NB4 (cell line): ENCODE measurements around the gene ZSCAN1.

Experiments
- DNase-seq: peaks from one replicate; pipeline ENCODE4 v3.0.0; 2010; ENCODE audit warnings: low read depth
- H3K4me3 ChIP-seq: one replicate; pipeline ENCODE4 v1.5.1; 2011; ENCODE audit warnings: mild to moderate bottlenecking, low read depth, low read length, moderate library complexity
- MAX ChIP-seq: IDR thresholded peaks from 2 replicates; pipeline ENCODE4 v1.6.1; 2011; ENCODE audit warnings: low read depth, low read length
- MYC ChIP-seq: IDR thresholded peaks from 2 replicates; pipeline ENCODE4 v1.6.1; 2011; ENCODE audit warnings: low read depth, low read length
- POLR2A ChIP-seq: IDR thresholded peaks from 2 replicates; pipeline ENCODE4 v1.6.1; 2011; ENCODE audit warnings: mild to moderate bottlenecking; ENCODE audit not compliant: insufficient read length; ENCODE audit errors: extremely low read depth
- TF ChIP-seq, protein P1 (sequence below): IDR thresholded peaks from one replicate; pipeline ENCODE4 v1.5.1; 2012; ENCODE audit warnings: low read depth, low read length

ZSCAN1 gene

DNA sequence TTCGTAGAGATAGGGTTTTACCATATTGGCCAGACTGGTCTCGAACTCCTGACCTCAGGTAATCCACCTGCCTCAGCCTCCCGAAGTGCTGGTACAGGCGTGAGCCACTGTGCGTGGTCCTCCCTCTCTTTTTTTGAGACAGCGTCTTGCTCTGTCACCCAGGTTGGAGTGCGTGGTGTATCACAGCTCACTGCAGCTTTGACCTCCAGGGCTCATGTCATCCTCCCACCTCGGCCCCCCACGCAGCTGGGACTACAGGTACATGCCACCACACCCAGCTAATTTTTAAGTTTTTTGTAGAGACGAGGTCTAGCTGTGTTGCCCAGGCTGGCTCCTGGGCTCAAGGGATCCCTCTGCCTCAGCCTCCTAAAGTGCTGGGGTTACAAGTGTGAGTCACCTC, 46.0 kb downstream of the ZSCAN1 start:
- TF ChIP-seq, protein P1, sequence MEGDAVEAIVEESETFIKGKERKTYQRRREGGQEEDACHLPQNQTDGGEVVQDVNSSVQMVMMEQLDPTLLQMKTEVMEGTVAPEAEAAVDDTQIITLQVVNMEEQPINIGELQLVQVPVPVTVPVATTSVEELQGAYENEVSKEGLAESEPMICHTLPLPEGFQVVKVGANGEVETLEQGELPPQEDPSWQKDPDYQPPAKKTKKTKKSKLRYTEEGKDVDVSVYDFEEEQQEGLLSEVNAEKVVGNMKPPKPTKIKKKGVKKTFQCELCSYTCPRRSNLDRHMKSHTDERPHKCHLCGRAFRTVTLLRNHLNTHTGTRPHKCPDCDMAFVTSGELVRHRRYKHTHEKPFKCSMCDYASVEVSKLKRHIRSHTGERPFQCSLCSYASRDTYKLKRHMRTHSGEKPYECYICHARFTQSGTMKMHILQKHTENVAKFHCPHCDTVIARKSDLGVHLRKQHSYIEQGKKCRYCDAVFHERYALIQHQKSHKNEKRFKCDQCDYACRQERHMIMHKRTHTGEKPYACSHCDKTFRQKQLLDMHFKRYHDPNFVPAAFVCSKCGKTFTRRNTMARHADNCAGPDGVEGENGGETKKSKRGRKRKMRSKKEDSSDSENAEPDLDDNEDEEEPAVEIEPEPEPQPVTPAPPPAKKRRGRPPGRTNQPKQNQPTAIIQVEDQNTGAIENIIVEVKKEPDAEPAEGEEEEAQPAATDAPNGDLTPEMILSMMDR = no peak
- TF ChIP-seq MAX (no peak), POLR2A (no peak), MYC (no peak)
- DNase-seq = no peak
- no peak overlapping the region for H3K4me3 ChIP-seq

GRCh38 chr19:58083021-58083420, 49.2 kb downstream of the ZSCAN1 start:
- H3K4me3 ChIP-seq = no peak overlapping the region
- no peak for DNase-seq
- no peak for TF ChIP-seq MYC
- no peak for TF ChIP-seq POLR2A
- TF ChIP-seq, protein P1 = no peak
- no peak for TF ChIP-seq MAX

GRCh38 chr19:58084596-58085347, 50.9 kb downstream of the ZSCAN1 start:
- no peak for DNase-seq
- H3K4me3 ChIP-seq = no peak overlapping the region
- no peak for TF ChIP-seq POLR2A
- TF ChIP-seq MYC = no peak
- TF ChIP-seq, protein P1 = no peak
- no peak for TF ChIP-seq MAX

- TF ChIP-seq POLR2A = no peak
- TF ChIP-seq, protein P1 = no peak
- no peak for TF ChIP-seq MAX
- TF ChIP-seq MYC = no peak
- DNase-seq = no peak
- H3K4me3 ChIP-seq = no peak overlapping the region
Measured at GRCh38 chr19:58085348-58085875, 51.6 kb downstream of the ZSCAN1 start.

DNA sequence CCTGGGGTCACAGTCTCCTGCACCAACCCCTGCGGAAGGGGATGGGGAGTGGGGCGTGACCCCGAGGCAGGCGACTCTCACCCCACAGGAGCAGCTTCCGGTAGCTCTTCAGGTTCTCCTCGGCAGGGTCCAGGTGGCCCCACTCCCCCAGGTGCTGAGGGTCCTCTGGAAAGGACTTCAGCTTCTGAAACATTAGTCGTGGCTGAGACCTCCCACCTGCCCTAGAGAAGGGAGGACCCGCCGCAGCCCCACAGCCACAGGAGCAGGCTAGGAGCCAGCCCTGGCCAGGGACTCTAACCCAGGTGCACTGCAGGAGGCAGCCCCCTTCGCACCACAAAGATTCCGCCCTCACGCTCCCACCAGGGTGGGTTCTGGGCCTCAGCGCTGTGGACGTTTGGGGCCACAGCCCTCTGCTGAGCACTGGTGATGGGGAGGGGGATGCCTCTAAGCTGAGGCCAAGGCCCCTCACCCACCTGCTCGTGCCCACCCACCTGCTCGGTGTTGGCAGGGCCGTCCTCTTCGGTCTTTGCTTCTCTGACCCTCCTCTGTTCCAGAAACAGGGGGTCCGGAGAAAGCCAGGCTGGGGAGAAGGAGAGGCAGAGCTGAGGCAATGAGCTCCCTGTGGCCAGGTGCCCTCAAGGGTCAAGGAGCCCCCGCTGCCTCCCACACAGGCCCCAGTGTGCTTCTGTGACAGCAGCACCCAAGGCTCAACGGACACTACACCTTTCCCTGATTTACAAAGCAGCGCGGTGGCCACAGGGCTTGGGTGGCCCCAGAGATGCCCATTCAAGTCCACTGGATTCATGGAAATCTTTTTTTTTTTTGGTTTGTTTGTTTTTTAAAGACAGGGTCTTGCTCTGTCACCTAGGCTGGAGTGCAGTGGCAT, 53.2 kb downstream of the ZSCAN1 start:
- no peak for DNase-seq
- no peak for TF ChIP-seq POLR2A
- TF ChIP-seq, protein P1 = no peak
- no peak for TF ChIP-seq MAX
- TF ChIP-seq MYC = no peak
- H3K4me3 ChIP-seq = no peak overlapping the region
